HL-60 (cell line): ENCODE measurements around the gene CLN6.

Source experiments
- DNase-seq, 2 experiments: peaks; one replicate each; pipeline ENCODE4 v3.0.0-alpha.2; 2010 to 2020; ENCODE audit warnings: low read depth in 1 of 2, low spot score in 1 of 2
- H3K27ac ChIP-seq: fragments of 250-450 bp; sonication (Bioruptor Pico); replicated peaks from 2 replicates; pipeline ENCODE4 v1.5.1; 2020; ENCODE audit warnings: mild to moderate bottlenecking, moderate library complexity
- H3K27me3 ChIP-seq: fragments of 250-450 bp; sonication (Bioruptor Pico); 2 replicates; pipeline ENCODE4 v1.5.1; 2021; ENCODE audit warnings: mild to moderate bottlenecking, moderate library complexity; ENCODE audit not compliant: insufficient read depth, poor library complexity, severe bottlenecking
- H3K4me3 ChIP-seq: replicated peaks from 2 replicates; pipeline ENCODE4 v1.5.1; 2011; ENCODE audit warnings: mild to moderate bottlenecking, control low read depth, low read length; ENCODE audit not compliant: insufficient read depth
- CTCF ChIP-seq: IDR thresholded peaks from one replicate; pipeline ENCODE4 v1.5.1; 2011; ENCODE audit warnings: low read length, control low read depth, inconsistent platforms; ENCODE audit not compliant: insufficient read depth
- GABPA ChIP-seq: IDR thresholded peaks from 2 replicates; pipeline ENCODE4 v1.6.1; 2012; ENCODE audit warnings: low read depth
- POLR2AphosphoS5 ChIP-seq: IDR thresholded peaks from 2 replicates; pipeline ENCODE4 v1.6.1; 2012; ENCODE audit warnings: low read depth
- REST ChIP-seq: IDR thresholded peaks from 2 replicates; pipeline ENCODE4 v1.6.1; 2012; ENCODE audit warnings: low read depth; ENCODE audit not compliant: insufficient replicate concordance
- SPI1 ChIP-seq: IDR thresholded peaks from 2 replicates; pipeline ENCODE4 v1.6.1; 2012; ENCODE audit warnings: low read depth, mild to moderate bottlenecking, borderline replicate concordance

Gene CLN6

GRCh38 chr15:68232937-68233336 lies 3.4 kb upstream of the CLN6 start:
- H3K27ac ChIP-seq, result peak overlapping the region; percentile 48
- H3K4me3 ChIP-seq, result no peak overlapping the region
- peak; percentile 73 to 87 for DNase-seq
- no peaks in the 10 kb centered on the region for H3K27me3 ChIP-seq
- TF ChIP-seq CTCF (no peak), SPI1 (peak; percentile 97), POLR2AphosphoS5 (no peak)

- Histone ChIP-seq H3K27ac (peak overlapping the region; percentile 45), H3K27me3 (no peaks in the 10 kb centered on the region), H3K4me3 (no peak overlapping the region)
- TF ChIP-seq CTCF (no peak), POLR2AphosphoS5 (no peak), SPI1 (peak; percentile 50; the same call in 1 of the 2 replicates)
- no peak for DNase-seq
These were observed 2.9 kb upstream of the CLN6 start for GRCh38 chr15:68232449-68232848.

- H3K27ac ChIP-seq, result no peak overlapping the region
- H3K4me3 ChIP-seq, result no peak overlapping the region
- TF ChIP-seq POLR2AphosphoS5 (no peak), SPI1 (no peak), REST (no peak), GABPA (no peak), CTCF (no peak)
- DNase-seq, result no peak
- H3K27me3 ChIP-seq, result no peaks in the 10 kb centered on the region
These were observed 1.7 kb upstream of the CLN6 start for GRCh38 chr15:68231102-68231818.

GRCh38 chr15:68230157-68231100 lies 901 bp upstream of the CLN6 start:
- no peaks in the 10 kb centered on the region for H3K27me3 ChIP-seq
- peak overlapping the region; percentile 91 for H3K27ac ChIP-seq
- DNase-seq, result no peak
- TF ChIP-seq POLR2AphosphoS5 (no peak), CTCF (no peak), GABPA (no peak), SPI1 (no peak), REST (no peak)
- H3K4me3 ChIP-seq, result peak overlapping the region; percentile 63
